NCI-H1092 (cell line): ENCODE data around the gene FGGY.
"Not testable (repeated sequence)": the region's sequence is repeated elsewhere in the genome, so short reads cannot be mapped to it uniquely, and the experiment has no call there.

ENCODE experiments used
- DNase-seq: peaks from one replicate; lab custom pipeline; 2025; lab: John Stamatoyannopoulos, UW

The FGGY gene

DNA sequence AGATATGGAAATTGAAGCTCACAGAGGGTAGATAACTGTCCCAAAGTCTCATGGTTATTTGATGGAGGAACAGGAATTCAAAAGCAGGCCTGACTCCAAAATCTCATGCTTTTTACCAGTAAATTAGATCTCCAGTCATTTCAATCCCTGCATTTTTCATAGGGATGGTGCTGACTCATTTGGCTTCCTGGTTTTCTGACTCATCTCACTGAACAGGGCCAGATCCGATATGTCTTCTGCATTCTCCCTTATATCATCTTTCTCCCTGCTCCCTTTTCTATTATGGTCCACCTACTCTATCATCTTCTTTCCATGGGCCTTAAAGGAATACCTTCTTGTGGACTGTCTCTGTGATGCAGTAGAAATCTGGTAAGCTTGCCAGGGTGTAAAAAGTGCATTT lies 187.2 kb downstream of the FGGY start:
- DNase-seq, result no peak

GRCh38 chr1:59485171-59485570 lies 188.3 kb downstream of the FGGY start:
- DNase-seq, result no peak

- DNase-seq, result no peak
Measured at GRCh38 chr1:59485949-59486348, 189.1 kb downstream of the FGGY start.

DNA sequence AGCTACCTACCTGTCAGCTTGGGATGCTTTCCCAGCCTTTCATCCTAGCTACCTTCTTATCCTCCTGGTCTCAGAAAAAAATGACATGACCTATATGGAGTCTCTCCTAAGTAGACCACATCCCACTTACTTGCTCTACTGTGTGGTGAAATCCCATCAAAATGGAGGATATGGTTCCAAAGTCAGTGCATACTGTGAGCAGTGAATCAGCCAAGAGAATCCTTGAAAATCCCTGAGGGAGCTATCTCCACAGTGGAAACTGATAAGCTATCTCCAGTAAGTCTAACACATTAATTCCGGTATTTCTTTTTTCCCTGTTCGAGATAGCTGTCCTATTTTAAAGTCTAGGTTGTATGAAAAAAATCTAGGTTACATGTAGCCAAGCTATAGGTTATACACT lies 189.7 kb downstream of the FGGY start:
- no peak for DNase-seq

DNA sequence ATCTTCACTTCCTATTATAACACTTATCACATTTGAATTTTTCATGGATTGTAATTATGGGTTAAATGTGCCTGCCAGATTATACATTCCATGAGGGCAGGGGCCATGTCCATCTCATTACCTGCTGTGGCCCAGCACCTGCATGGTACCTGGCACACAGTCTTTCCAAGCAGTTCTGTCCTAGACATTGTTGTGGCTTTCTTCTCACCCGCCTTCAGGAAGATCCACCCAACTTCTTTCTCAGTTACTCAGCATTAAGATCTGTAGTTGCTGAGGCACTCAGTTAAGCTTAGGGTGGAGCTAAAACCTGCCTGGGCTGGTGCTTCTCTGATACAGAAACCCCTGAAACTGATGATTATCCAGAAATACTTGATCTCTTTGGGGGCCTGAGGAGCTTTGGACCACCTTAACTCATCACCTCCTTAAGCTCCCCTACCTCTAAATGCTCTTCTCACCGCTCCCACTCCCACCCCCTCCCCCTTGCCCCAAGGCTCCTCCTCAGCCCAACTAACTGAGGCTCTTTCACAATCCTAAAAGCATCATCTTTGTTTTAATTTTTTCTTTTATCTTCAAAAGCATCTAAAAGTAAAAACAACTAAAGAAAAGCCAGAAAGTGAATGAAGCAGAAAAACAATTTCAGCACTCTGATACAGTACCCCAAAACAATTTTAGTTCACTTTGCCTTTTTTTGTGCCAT lies 190.6 kb downstream of the FGGY start:
- no peak for DNase-seq

DNA sequence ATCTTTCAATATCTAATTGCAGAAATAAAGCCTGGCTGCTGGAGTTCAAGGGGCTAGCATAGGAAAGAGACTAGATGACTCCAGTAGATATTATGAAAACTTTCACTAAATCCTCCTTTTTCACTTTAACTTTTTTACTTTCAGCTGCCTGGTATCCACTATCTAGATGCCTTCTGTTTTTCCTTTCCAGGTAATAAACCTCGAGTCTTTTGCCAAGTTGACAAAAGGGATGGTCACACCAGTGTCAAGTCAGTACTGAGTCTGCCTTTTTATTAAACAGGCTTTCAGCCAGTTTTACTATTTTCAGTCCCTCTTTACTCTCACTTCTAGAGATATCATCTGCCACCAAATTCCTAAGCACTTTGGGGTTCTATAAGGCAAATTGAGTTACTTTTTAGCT lies 195.6 kb downstream of the FGGY start:
- no peak for DNase-seq

- no peak for DNase-seq
Measured at GRCh38 chr1:59494145-59494833, 197.4 kb downstream of the FGGY start.

DNA sequence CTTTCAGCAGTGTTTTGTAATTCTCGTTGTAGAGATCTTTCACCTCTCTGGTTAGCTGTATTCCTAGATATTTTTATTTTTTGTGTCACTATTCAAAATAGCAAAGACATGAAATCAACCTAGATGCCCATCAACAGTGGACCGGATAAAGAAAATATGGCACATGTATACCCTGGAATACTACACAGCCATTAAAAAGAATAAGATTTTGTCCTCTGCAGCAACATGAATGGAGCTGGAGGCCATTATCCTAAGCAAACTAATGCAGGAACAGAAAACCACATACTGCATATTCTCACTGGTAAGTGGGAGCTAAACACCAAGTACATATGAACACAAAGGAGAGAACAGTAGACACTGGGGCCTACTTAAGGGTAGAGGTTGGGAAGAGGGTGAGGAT lies 199.3 kb downstream of the FGGY start:
- not testable (repeated sequence) for DNase-seq

DNA sequence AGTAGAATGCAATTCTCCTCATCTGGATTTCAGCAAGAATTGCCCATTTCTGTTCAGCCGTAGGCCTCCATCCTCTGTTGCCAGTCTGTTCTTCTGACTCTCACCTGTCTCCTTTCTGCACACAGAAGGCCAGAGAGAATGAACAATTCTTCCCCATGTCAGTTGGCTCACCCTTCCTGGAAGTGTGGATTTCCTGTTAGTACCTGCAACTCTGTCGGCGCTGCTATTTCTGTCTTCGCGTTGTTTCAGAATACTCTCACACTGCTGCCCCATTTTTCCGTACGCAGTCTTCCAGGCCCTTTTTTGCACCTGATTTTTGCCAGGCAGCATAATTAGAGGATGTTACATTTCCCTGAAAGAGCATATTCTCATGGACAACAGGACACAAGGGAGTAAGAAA lies 200.7 kb downstream of the FGGY start:
- no peak for DNase-seq

DNA sequence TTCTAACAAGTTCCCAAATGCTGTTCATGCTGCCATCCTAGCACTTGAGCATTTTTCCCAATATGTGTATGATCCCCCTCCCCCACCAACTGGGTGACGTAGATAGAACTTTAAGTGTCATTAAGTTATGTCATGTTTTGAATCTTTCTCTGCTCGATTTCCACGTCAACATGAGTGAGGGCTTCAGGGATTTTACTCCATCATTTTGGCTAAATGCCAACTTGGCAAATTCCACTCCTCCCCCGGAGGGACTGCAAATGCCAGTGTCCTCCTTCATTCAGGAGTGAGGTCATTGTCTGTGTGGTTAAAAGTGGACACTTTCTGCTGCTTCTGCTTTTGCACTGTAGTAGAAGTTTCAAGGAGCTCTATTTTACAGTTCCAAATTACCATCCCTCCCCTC lies 201.7 kb downstream of the FGGY start:
- DNase-seq, result no peak

DNA sequence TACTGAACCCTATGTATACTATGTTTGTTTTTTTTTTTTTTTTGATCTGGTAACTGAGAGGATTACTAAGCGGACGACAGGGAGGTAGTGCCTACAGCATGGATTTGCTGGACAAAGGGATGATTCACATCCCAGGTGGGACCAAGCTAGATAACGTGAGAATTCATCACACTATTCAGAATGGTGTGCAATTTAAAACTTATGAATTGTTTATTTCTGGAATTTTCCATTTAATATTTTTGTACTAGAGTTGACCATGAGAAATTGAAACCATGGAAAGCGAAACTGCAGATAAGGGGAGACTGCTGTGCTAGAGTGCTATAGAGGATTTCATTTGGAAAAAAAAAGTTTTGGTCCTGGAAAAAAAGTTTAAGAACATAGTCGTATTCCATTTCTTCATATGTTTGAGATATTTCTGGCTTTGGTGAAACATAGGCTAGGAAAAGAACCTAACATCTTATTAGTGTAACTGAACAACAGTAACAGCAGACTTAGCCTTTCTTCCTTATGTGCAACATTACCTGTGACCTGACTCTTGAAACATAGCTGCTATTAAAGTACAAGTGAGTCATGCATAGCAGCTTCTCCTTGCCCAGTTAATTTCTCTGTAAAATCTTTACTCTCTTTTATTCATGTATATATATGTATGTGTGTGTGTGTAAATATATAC lies 202.5 kb downstream of the FGGY start:
- no peak for DNase-seq

DNA sequence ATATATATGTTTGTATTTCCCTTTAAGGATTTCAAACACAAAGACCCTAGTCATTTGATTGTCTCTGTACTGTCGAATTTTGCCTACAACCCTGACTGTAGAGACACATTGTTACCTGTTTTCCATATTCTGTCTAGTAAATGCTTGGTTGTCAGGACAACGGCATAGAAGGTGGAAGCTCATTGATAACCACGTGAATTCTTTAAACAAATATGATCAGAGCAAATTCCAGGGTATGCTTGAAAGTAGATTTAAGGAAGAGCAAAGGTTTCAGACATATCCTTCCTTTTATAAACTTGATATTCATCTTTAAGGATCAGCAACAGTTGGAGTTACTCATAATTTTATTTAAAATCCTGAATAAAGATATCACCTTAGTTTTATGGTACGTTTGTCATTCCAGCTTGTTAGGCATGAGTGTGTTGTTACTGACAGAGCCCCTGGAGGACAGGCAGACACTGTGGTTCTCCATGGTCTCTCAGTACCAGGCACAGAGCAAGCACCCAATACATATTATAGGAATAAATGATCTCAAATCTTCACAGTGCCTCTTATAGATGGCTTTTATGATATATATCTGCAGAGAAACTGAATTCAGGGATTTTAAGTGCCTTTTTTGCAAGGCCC lies 203.2 kb downstream of the FGGY start:
- no peak for DNase-seq

DNA sequence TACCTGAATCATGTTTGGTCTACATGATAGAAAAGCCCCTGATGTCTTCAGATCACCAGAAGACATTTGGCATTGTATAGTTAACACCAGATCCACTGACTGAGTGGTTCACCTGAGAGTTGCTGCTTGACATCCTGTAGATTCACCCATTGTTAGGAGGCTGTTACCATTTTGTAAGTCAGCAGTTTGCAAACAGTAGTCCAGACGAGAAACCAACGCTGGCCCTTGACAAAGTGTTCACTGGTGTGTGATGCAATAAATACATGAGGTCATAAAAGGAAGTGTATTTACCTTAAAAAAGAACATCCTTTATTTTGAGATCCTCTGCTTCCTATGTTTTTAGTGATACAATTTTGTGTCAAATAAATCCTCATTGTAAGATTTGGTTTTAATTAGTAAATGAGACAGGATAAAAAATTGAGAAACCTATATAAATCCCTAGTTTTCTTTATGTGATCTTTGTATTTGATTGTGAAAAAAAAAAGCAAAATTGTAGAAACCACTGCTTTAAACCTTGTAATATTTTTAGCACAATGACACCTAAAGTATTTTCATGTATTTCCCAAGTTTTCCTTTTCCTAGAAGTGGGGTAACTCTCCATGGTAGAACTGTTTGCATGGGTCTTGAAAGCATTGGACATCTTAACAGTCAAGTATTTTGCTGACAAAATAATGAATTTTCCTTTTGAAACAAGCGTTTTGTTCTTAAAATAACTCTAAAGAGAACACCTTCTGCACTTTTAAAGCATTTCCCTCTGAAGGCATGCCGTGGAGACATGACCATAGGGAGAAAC lies 204.3 kb downstream of the FGGY start:
- no peak for DNase-seq

DNA sequence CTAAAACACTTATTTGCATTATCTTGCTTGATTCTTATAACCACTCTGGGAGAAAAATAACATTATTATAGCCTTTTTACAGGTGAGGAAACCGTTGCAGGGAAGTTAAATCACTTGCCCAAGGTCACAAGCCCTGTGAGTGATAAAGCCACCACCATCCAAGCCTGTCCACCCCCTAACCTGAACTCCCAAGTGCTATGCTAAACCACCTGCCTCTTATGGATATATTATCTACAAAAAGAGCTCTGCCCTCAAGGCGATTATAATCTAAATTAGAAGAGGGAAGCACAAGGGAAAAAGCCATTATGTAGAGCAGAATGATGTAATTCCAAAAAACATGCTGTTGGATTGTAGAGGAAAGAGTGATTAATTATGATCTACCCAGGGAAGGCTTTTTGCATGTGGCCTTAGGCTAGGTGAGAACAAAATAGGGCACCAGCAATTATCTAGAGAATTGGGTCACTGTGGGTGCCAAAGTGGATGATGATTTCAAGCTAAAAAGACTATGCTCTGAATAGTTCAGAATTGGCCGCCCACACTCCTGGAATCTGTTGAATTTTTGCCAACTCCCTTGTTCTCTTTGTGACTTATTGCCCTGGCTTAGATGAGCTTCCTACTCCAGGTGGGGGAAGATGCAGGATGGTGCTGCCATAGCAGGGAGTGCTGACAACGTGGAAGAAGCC lies 205.3 kb downstream of the FGGY start:
- DNase-seq, result no peak

GRCh38 chr1:59504276-59504675 lies 207.4 kb downstream of the FGGY start:
- no peak for DNase-seq

GRCh38 chr1:59505596-59506028 lies 208.7 kb downstream of the FGGY start:
- DNase-seq, result no peak

GRCh38 chr1:59506952-59507351 lies 210.1 kb downstream of the FGGY start:
- no peak for DNase-seq

GRCh38 chr1:59509341-59509875 lies 212.5 kb downstream of the FGGY start:
- DNase-seq, result no peak

DNA sequence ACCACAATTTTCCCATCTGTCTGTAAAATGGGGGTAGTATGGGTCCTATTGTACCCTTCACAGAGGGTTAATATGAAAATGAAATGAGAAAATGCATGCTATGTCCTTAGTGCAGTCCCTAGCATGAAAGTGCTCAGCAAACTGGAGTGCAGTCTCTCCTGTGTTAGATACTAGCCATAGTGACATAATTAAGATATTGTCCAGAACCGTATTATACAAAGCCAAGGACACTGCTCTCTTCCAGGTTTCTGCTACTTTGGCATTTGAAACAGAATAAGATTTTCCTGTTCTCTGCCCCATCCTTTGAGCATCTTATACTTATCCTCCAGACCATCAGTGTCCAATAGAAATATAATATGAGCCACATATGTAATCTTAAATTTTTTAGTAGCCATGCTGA lies 213.4 kb downstream of the FGGY start:
- DNase-seq, result no peak

- no peak for DNase-seq
Measured at GRCh38 chr1:59511476-59512465, 214.9 kb downstream of the FGGY start.
